COLO668 (cell line): ENCODE data around the gene DEFB132.
A peak's percentile ranks its signal among the peaks of the same experiment; 100 is the strongest.

Experiments
- DNase-seq: peaks from one replicate; lab custom pipeline; 2025; ENCODE audit not compliant: unreplicated experiment; lab: John Stamatoyannopoulos, UW

DEFB132 gene

GRCh38 chr20:297098-297924 lies 39.8 kb downstream of the DEFB132 start, which contains the start of gene ZCCHC3:
Gene ZCCHC3, plus strand, starts transcription at chr20:297570. Its CDS starts 17 bp downstream, at chr20:297587.
- DNase-seq, result peak; percentile 97

- DNase-seq, result peak; percentile 89
Observed at GRCh38 chr20:297925-298775, 40.6 kb downstream of the DEFB132 start.

- no peak for DNase-seq
Observed at GRCh38 chr20:298776-299391, 41.4 kb downstream of the DEFB132 start.

GRCh38 chr20:300345-300990 lies 42.9 kb downstream of the DEFB132 start:
- DNase-seq, result no peak

- no peak for DNase-seq
Observed at GRCh38 chr20:301886-302848, 44.6 kb downstream of the DEFB132 start.

- DNase-seq, result no peak
Observed at GRCh38 chr20:305745-306144, 48.2 kb downstream of the DEFB132 start.

- no peak for DNase-seq
Observed at GRCh38 chr20:308427-309038, 51.0 kb downstream of the DEFB132 start.

- DNase-seq, result no peak
Observed at GRCh38 chr20:309306-309840, 51.8 kb downstream of the DEFB132 start.

- peak; percentile 88 for DNase-seq
Observed at GRCh38 chr20:309841-310644, 52.5 kb downstream of the DEFB132 start.

- DNase-seq, result no peak
Observed at GRCh38 chr20:310645-311044, 53.1 kb downstream of the DEFB132 start.
